NCI-H2196 (cell line): ENCODE measurements around the gene TNIK.
"Not testable (repeated sequence)": the region's sequence is repeated elsewhere in the genome, so short reads cannot be mapped to it uniquely, and the experiment has no call there.

Source experiments
- DNase-seq: peaks from one replicate; lab custom pipeline; 2025; ENCODE audit not compliant: unreplicated experiment; lab: John Stamatoyannopoulos, UW

Gene TNIK

GRCh38 chr3:171320750-171321558, 139.3 kb downstream of the TNIK start:
- DNase-seq = no peak

- DNase-seq = peak; percentile 40
Observed at GRCh38 chr3:171317171-171317570, 143.0 kb downstream of the TNIK start.

DNA sequence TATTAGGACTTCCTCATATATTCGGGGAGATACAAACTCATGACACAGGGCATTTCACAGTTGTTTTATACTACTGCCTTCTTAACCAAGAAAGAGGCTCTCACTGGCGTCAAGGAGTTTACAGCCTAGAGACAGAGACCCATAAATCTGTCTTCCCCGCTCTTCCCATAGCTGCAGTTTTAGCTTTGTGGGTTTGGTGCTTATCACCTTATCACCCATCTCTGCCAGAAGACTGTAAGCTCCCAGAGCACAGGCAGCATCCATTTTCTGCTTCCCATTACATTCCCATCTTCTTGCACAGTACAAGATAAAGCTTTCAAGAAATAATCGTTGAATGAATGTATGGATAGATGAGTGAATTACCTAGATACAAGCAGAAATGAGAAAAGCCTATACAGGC, 144.3 kb downstream of the TNIK start:
- no peak for DNase-seq

GRCh38 chr3:171315101-171315500, 145.1 kb downstream of the TNIK start:
- no peak for DNase-seq

GRCh38 chr3:171314341-171314740, 145.9 kb downstream of the TNIK start:
- no peak for DNase-seq

DNA sequence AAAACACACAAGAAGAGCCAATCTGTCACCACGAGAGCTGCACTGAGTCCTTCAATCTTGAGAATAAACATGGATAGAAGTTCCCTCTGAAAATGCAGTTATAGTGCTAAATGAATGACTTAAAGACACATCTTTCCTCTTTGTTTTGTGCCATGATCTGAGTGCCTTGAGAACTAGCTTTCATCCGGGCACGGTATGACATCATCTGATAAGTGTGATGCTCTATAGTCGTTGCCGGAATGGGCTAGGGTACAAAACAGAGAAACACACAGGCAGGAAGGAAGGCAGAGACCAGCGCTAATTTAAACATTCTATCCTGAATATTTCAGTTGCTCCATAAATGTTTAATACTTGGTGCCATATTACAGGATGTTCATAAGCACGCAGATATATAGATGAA, 146.5 kb downstream of the TNIK start:
- no peak for DNase-seq

DNA sequence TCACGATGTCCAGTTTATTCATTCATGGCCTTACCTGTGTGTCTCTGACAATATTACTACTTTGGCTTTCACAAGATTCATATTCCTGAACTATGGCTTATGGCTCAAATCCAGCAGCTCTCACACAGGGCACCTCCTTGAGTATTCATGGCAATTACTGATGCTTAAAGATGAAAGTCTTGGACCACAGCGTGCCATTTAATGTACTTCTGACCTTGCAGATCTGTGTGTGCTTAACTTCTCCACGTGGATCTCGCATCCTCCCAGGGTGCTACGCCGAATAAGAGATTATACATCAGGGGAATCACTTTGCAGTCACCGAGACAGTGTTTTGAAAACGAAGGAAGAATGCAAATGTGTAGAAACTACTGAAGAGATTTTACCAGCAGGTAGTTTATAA, 147.5 kb downstream of the TNIK start:
- no peak for DNase-seq

- no peak for DNase-seq
Observed at GRCh38 chr3:171311784-171312183, 148.4 kb downstream of the TNIK start.

DNA sequence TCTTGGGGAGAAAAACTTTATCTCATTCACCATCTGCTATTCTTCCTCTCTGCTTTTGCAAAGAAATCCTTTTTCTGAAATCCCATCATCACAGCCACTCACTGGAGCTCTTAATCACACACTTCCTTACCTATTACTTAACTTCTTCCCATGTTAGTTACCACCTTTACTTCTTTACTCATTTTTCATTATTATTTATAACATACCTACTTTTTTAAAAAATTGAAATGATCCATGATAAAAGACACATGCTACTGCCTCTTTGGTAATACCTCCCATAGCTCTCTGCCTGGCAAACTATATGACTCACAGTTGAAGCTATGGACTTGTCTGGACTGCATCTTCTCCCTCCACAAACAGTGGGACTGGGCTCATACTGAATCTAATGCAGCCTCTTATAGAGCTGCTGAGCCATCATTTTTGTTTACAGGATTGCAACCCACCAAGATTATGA, 150.3 kb downstream of the TNIK start:
- DNase-seq = no peak

DNA sequence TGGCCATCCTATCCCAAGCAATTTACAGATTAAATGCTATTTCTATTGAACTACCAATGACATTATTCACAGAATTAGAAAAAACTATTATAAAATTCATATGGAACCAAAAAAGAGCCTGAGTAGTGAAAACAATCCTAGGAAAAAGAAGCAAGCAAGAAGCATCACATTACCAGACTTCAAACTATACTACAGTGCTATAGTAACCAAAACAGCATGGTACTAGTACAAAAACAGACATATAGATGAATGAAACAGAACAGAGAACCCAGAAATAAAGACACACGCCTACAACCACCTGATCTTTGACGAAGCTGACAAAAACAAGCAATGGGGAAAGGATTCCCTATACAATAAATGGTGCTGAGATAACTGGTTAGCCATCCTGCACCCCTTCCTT, 152.2 kb downstream of the TNIK start:
- no peak for DNase-seq

DNA sequence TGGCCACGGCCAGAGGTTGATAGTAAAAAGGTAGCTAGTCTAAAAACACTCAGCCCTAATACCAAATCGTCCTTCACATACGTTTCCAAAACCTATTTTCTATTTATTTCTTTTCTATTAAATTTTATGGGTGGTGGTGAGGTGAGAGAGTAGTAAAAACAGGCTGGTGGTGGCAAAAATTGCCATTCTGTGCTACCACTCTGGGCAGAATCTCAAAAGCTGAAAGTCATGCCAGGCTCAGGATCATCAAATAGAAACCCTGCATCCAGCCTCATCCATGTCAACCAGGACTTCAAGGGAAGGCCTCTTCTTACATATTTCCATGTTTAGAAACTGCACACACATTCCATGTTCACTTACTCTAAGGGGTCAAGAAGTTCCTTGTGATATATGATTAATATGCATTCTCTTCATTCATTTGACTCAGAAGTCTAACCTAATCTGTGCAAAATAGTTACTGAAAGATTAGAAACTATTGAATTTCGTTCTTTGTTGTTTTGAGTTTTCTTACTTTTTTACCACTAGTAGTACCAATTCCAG, 153.1 kb downstream of the TNIK start:
- DNase-seq = no peak

GRCh38 chr3:171306631-171307030, 153.6 kb downstream of the TNIK start:
- peak; percentile 56 for DNase-seq

DNA sequence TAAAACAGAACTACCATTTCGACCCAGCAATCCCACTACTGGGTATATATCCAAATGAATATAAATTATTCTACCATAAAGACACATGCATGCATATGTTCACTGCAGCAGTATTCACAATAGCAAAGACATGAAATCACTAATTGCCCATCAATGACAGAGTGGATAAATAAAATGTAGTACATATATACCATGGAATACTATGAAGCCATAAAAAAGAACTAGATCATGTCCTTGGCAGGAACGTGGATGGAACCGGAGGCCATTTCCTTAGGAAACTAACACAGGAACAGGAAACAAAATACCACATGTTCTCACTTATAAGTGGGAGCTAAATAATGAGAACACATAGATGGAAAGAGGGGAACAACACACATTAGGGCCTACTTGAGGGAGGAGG, 154.4 kb downstream of the TNIK start:
- DNase-seq = not testable (repeated sequence)

- DNase-seq = not testable (repeated sequence)
Observed at GRCh38 chr3:171304498-171304897, 155.7 kb downstream of the TNIK start.

- DNase-seq = not testable (repeated sequence)
Observed at GRCh38 chr3:171304017-171304416, 156.2 kb downstream of the TNIK start.

- no peak for DNase-seq
Observed at GRCh38 chr3:171301998-171302397, 158.2 kb downstream of the TNIK start.

- no peak for DNase-seq
Observed at GRCh38 chr3:171301002-171301401, 159.2 kb downstream of the TNIK start.

DNA sequence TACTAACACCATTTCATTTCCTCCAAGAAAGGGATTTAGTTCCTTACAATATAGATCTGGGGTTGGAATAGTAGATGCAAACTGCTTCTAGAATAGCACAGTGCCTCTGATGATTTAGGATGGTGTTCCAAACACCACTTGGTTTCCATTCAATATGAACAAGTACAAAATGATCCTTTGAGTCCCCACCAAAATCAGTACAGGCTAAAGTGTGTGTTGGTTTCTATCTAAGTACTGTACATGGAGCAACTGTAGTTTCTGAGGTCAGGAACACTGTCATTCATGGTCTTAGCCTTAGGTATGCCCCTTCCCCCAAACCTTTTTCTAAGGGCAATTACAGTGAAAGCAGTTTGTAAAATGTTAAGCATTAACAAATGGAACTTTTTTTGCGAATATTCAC, 162.3 kb downstream of the TNIK start:
- no peak for DNase-seq

DNA sequence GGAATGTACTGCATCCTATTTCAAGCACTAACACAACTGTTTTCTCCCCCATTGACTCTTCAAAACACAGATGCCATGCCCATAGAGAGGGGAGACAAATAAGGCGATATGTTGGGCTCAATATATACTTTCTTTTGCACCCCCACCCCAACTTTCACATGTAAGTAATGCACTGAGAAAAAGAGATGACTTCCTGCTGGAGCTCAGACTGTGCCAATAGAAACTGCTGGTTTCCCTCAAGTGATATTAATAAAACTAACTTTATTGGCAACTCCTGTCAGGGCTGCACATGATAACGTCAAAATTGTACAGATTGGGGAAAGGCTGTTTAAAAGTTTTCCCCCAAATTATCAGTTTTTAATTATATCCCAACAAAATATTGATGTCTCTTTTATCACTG, 163.0 kb downstream of the TNIK start:
- no peak for DNase-seq

DNA sequence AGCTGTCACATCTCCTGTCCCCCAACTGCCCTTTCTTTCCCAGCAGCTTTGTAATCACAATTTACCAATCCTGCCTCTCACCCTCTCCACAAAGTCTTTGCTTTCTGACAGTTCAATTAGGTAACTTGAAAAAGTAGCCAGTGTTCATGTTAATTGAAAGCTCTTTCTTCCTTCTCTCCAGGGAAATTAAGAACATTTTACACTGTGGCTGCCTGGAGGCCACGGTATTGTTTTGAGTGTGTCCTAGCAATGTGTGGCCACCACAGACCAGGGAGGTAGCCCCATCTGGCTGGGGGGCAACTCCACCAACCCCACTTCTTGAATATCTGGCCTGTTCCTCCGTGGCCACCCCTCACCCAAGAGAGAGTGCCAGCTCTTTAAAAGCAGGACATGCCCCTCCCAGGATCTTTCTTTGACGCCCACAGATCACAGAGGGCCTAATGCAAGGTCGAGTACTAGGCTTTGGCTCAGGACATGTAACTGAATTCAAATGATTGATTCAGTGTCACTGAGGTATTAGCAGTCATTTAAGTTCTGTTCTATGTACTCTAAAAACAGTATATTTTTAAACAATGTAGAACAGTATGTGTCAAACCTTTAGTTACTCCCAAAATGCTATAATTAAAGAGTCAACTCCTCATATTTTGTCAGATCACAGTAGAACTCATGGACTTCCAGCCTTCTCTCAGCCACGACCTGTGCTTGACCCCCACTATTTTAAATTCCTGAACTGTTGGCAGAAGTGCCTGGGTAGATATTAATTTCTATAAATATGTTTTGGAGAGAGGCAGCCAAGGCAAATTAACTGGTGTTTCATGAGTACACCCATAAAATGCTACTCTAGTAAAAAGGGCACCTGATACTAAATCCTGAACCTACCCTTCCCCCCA, 164.5 kb downstream of the TNIK start:
- DNase-seq = no peak

GRCh38 chr3:171293142-171293782, 166.9 kb downstream of the TNIK start:
- no peak for DNase-seq
